Liver (tissue), 9 donors: ENCODE results near the gene SOSTDC1. TPM values are rescaled to one million over a fixed set of nuclear protein-coding genes. Genes with fewer than 3 reads are reported as not detected.

ENCODE experiments used
- DNase-seq: peaks from one replicate; pipeline ENCODE4 v3.0.0-alpha.2; 2017; ENCODE audit warnings: low spot score
- H3K27ac ChIP-seq, 2 donors: one replicate each; pipeline ENCODE4 v1.7.0; 2013; ENCODE audit warnings: inconsistent platforms in 2 of 2, low read length in 2 of 2, control low read depth in 1 of 2, low read depth in 1 of 2, mild to moderate bottlenecking in 1 of 2
- H3K27me3 ChIP-seq, 4 donors: one replicate each; pipeline versions ENCODE4 v1.6.1 to v1.7.0; 2013; ENCODE audit warnings: low read length in 3 of 4, inconsistent platforms in 1 of 4, mild to moderate bottlenecking in 1 of 4, moderate library complexity in 1 of 4; ENCODE audit not compliant: control insufficient read depth in 4 of 4, insufficient read depth in 4 of 4
- H3K36me3 ChIP-seq, 4 donors: one replicate each; pipeline versions ENCODE4 v1.6.1 to v1.7.0; 2013; ENCODE audit warnings: low read length in 3 of 4, mild to moderate bottlenecking in 3 of 4, low read depth in 1 of 4, moderate library complexity in 1 of 4; ENCODE audit not compliant: control insufficient read depth in 4 of 4, insufficient read depth in 3 of 4
- H3K4me1 ChIP-seq, 4 donors: one replicate each; pipeline versions ENCODE4 v1.6.1 to v1.7.0; 2013; ENCODE audit warnings: low read length in 3 of 4, mild to moderate bottlenecking in 3 of 4, moderate library complexity in 1 of 4; ENCODE audit not compliant: control insufficient read depth in 4 of 4, insufficient read depth in 4 of 4
- H3K4me3 ChIP-seq, 3 donors: one replicate each; pipeline versions ENCODE4 v1.6.1 to v1.7.0; 2013; ENCODE audit warnings: low read length in 3 of 3, control low read depth in 1 of 3, low read depth in 1 of 3, mild to moderate bottlenecking in 1 of 3
- H3K9ac ChIP-seq, 2 donors: one replicate each; pipeline ENCODE4 v1.7.0; 2013; ENCODE audit warnings: low read length in 2 of 2, mild to moderate bottlenecking in 2 of 2, moderate library complexity in 2 of 2, control low read depth in 1 of 2, low read depth in 1 of 2
- H3K9me3 ChIP-seq, 4 donors: one replicate each; pipeline versions ENCODE4 v1.6.1 to v1.7.0; 2013; ENCODE audit warnings: low read length in 3 of 4; ENCODE audit not compliant: control insufficient read depth in 4 of 4
- ATF3 ChIP-seq: IDR thresholded peaks from 2 replicates; pipeline ENCODE4 v1.6.1; 2016; ENCODE audit warnings: antibody characterized with exemption
- CTCF ChIP-seq: fragments of 150-350 bp; IDR thresholded peaks from 2 replicates; pipeline ENCODE4 v1.5.1; 2017; ENCODE audit warnings: improper control_type of control experiment, low read depth, low read length; ENCODE audit not compliant: missing input control
- EGR1 ChIP-seq, 2 donors: IDR thresholded peaks; 2 replicates each; pipeline ENCODE4 v1.6.1; 2016 to 2018; ENCODE audit warnings: antibody characterized with exemption in 2 of 2, low read depth in 2 of 2
- FOXA1 ChIP-seq: IDR thresholded peaks from 2 replicates; pipeline ENCODE4 v1.6.1; 2016; ENCODE audit warnings: antibody characterized with exemption
- FOXA2 ChIP-seq: IDR thresholded peaks from 2 replicates; pipeline ENCODE4 v1.6.1; 2016; ENCODE audit warnings: antibody characterized with exemption
- GABPA ChIP-seq, 2 donors: IDR thresholded peaks in 1 of 2; conservative IDR thresholded peaks in 1 of 2; 2 replicates each; pipeline ENCODE4 v1.6.1; 2016; ENCODE audit warnings: antibody characterized with exemption in 2 of 2, mild to moderate bottlenecking in 1 of 2, moderate library complexity in 1 of 2
- HNF4A ChIP-seq, 2 donors: conservative IDR thresholded peaks; 2 replicates each; pipeline ENCODE4 v1.6.1; 2016; ENCODE audit warnings: antibody characterized with exemption in 2 of 2, mild to moderate bottlenecking in 2 of 2
- HNF4G ChIP-seq: IDR thresholded peaks from 2 replicates; pipeline ENCODE4 v1.6.1; 2016; ENCODE audit warnings: antibody characterized with exemption
- JUND ChIP-seq, 2 donors: IDR thresholded peaks; 2 replicates each; pipeline ENCODE4 v1.6.1; 2016; ENCODE audit warnings: antibody characterized with exemption in 2 of 2
- MAX ChIP-seq: IDR thresholded peaks from 2 replicates; pipeline ENCODE4 v1.6.1; 2016; ENCODE audit warnings: antibody characterized with exemption
- NR2F2 ChIP-seq: IDR thresholded peaks from 2 replicates; pipeline ENCODE4 v1.6.1; 2016; ENCODE audit warnings: antibody characterized with exemption
- RAD21 ChIP-seq, 2 donors: IDR thresholded peaks; 2 replicates each; pipeline ENCODE4 v1.6.1; 2016; ENCODE audit warnings: antibody characterized with exemption in 2 of 2, mild to moderate bottlenecking in 2 of 2
- REST ChIP-seq: IDR thresholded peaks from 2 replicates; pipeline ENCODE4 v1.6.1; 2016; ENCODE audit warnings: antibody characterized with exemption, mild to moderate bottlenecking
- RXRA ChIP-seq, 2 donors: IDR thresholded peaks; 2 replicates each; pipeline ENCODE4 v1.6.1; 2017 to 2018; ENCODE audit warnings: antibody characterized with exemption in 2 of 2, mild to moderate bottlenecking in 1 of 2
- SP1 ChIP-seq: IDR thresholded peaks from 2 replicates; pipeline ENCODE4 v1.6.1; 2018; ENCODE audit warnings: antibody characterized with exemption, mild to moderate bottlenecking
- TAF1 ChIP-seq: conservative IDR thresholded peaks from 2 replicates; pipeline ENCODE4 v1.6.1; 2016; ENCODE audit warnings: antibody characterized with exemption, mild to moderate bottlenecking
- YY1 ChIP-seq: IDR thresholded peaks from 2 replicates; pipeline ENCODE4 v1.6.1; 2016; ENCODE audit warnings: antibody characterized with exemption, mild to moderate bottlenecking
- ZBTB33 ChIP-seq: IDR thresholded peaks from 2 replicates; pipeline ENCODE4 v1.6.1; 2016; ENCODE audit warnings: antibody characterized with exemption
- WGBS: extraction: QIAGEN DNeasy Blood & Tissue Kit; methylation state at CpG from one replicate; pipeline ENCODE4 v1.1.7; 2013; 5-methylcytosine and 5-hydroxymethylcytosine counted together
- polyA plus RNA-seq, 2 donors: library from polyadenylated mRNA; stranded (reverse) in 1 of 2; unstranded in 1 of 2; fragments of 200-250 nt in 1 of 2; fragments of >200 nt in 1 of 2; fragmentation: Nextera tagmentation in 1 of 2; extraction: Ambion mirVana in 1 of 2; gene quantifications; one replicate each; pipeline versions ENCODE4 v1.2.1 to v1.2.3, GENCODE V29; 2013 to 2015
- total RNA-seq, 2 donors: library from RNA; depleted of rRNA; stranded (reverse); fragments of >200 nt; gene quantifications; one replicate each; pipeline ENCODE4 v1.2.3, GENCODE V29; 2014
- donor health status: healthy.
- donor health status: healthy.
- donor health status: healthy.
- donor health status: healthy.
- donor health status: healthy.

SOSTDC1 gene
- total RNA-seq (under 1 TPM in 1 of 2 donors, not detected in 1; 0.56 TPM), polyA plus RNA-seq (under 1 TPM; 0.05 to 0.08 TPM)

GRCh38 chr7:16465469-16466361 is at the start of gene SOSTDC1:
Gene SOSTDC1, minus strand, starts transcription at chr7:16465738. Its CDS starts 70 bp downstream, at chr7:16465668.
- H3K27me3 ChIP-seq: no peaks in the 10 kb centered on the region
- H3K4me1 ChIP-seq: no peaks in the 10 kb centered on the region
- H3K36me3 ChIP-seq: no peaks in the 10 kb centered on the region
- no peaks in the 10 kb centered on the region for H3K9me3 ChIP-seq
- no peak for TF ChIP-seq RXRA (IDR thresholded peaks at IDR 0.05)
- TF ChIP-seq HNF4A (conservative IDR thresholded peaks at IDR 0.05): no peak
- no peak for TF ChIP-seq EGR1 (IDR thresholded peaks at IDR 0.05; ENCODE audit: low read depth in 2 of 2)
- no peak for TF ChIP-seq GABPA (IDR thresholded peaks at IDR 0.05 in 1 of 2, conservative IDR thresholded peaks at IDR 0.05 in 1 of 2)
- no peak for TF ChIP-seq FOXA2
- TF ChIP-seq REST: no peak
- TF ChIP-seq ZBTB33: no peak
- TF ChIP-seq SP1: no peak
- TF ChIP-seq MAX: no peak
- no peak for TF ChIP-seq TAF1
- no peak for TF ChIP-seq FOXA1
- no peak for TF ChIP-seq RAD21 (IDR thresholded peaks at IDR 0.05)
- no peak for TF ChIP-seq ATF3
- WGBS: 16% methylated on average over 10 of the region's 10 CpGs
- H3K27ac ChIP-seq: no peak within 1 kb of the TSS
- H3K4me3 ChIP-seq: peak within 1 kb of the TSS in 1 of 3 donors; percentile 20
- H3K9ac ChIP-seq: no peak within 1 kb of the TSS
- DNase-seq: no peak

GRCh38 chr7:16514729-16515128 is 49.2 kb upstream of the SOSTDC1 start:
- Histone ChIP-seq H3K4me1 (no peaks in the 10 kb centered on the region), H3K27ac (no peak overlapping the region), H3K9me3 (peaks cover 0 to 2% (median 0%) of the 10 kb centered on the region in 4 donors), H3K9ac (no peak overlapping the region), H3K36me3 (no peaks in the 10 kb centered on the region), H3K27me3 (no peaks in the 10 kb centered on the region), H3K4me3 (no peak overlapping the region)
- DNase-seq: no peak
- no peak for TF ChIP-seq REST
- no peak for TF ChIP-seq FOXA2
- no peak for TF ChIP-seq FOXA1
- no peak for TF ChIP-seq HNF4G
- TF ChIP-seq HNF4A (conservative IDR thresholded peaks at IDR 0.05): no peak
- no peak for TF ChIP-seq YY1
- TF ChIP-seq JUND (IDR thresholded peaks at IDR 0.05): no peak
- TF ChIP-seq CTCF: no peak
- TF ChIP-seq TAF1: no peak
- TF ChIP-seq EGR1 (IDR thresholded peaks at IDR 0.05; ENCODE audit: low read depth in 2 of 2): no peak
- TF ChIP-seq NR2F2: no peak
